Ishikawa (cell line): Measurements from ENCODE around the gene EPS8L2.

Experiments used
- EP300 ChIP-seq: IDR thresholded peaks from 2 replicates; pipeline ENCODE4 v1.6.1; 2012; ENCODE audit warnings: borderline replicate concordance
- REST ChIP-seq: IDR thresholded peaks from 2 replicates; pipeline ENCODE4 v1.6.1; 2012; ENCODE audit warnings: low read depth, mild to moderate bottlenecking
- TAF1 ChIP-seq: IDR thresholded peaks from 2 replicates; pipeline ENCODE4 v1.6.1; 2012; ENCODE audit warnings: low read depth, mild to moderate bottlenecking
- USF1 ChIP-seq: IDR thresholded peaks from 2 replicates; pipeline ENCODE4 v1.6.1; 2012
- YY1 ChIP-seq: IDR thresholded peaks from 2 replicates; pipeline ENCODE4 v1.6.1; 2012; ENCODE audit warnings: low read depth

- TF ChIP-seq USF1: no peak
- TF ChIP-seq REST: no peak
- TF ChIP-seq YY1: no peak
- TF ChIP-seq TAF1: no peak
- no peak for TF ChIP-seq EP300
Measured at GRCh38 chr11:742156-742546, 36.1 kb downstream of the EPS8L2 start.
